Muscle of back (tissue), 11 donors: Measurements from ENCODE around the gene SRXN1. TPM values are rescaled to one million over a fixed set of nuclear protein-coding genes. Genes with fewer than 3 reads are reported as not detected.

Experiments
- DNase-seq, 3 donors: peaks; one replicate each; pipeline versions ENCODE4 v3.0.0 to v3.0.0-alpha.2; 2013
- polyA plus RNA-seq, 10 donors: library from polyadenylated mRNA; unstranded; fragments of 120-200 nt; gene quantifications; one replicate each; pipeline ENCODE4 v1.2.1, GENCODE V29; 2013; ENCODE audit not compliant: insufficient read length in 10 of 10

The SRXN1 gene
- polyA plus RNA-seq, 10 donors: 6.8 to 11.7 (median 9.5) TPM

DNA sequence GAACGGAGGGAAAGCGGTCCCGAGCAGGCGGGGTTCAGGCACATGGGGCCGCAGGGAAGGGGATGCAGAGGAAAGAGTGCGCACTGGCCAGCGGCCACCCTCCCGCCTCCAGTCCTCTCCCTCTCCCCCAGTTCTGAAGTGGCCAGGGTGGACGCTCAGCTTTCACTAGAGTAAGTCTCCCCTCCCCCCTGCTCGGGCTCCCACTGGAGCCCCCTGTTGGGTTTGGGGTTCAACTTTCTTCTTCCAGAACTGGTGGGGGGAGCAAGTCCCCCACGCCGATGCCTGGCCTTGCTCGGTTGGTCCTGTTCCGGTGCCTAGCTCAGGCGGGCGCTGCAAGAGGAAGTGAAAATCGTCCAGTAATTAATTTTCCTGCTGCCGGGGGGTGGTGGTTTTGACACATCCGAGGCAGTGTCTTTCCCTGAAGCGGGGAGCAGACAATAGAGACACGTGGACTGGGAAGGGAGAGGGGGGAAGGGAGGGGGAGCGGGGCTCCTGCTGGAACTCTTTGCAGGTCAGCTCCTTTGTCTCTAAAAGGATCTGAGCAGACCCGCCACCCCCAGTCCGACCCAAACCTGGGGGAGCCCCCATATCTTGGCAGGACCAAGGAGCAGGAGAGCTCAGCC lies 23.4 kb upstream of the SRXN1 start:
- DNase-seq: peak in 1 of 3 donors; percentile 34

DNA sequence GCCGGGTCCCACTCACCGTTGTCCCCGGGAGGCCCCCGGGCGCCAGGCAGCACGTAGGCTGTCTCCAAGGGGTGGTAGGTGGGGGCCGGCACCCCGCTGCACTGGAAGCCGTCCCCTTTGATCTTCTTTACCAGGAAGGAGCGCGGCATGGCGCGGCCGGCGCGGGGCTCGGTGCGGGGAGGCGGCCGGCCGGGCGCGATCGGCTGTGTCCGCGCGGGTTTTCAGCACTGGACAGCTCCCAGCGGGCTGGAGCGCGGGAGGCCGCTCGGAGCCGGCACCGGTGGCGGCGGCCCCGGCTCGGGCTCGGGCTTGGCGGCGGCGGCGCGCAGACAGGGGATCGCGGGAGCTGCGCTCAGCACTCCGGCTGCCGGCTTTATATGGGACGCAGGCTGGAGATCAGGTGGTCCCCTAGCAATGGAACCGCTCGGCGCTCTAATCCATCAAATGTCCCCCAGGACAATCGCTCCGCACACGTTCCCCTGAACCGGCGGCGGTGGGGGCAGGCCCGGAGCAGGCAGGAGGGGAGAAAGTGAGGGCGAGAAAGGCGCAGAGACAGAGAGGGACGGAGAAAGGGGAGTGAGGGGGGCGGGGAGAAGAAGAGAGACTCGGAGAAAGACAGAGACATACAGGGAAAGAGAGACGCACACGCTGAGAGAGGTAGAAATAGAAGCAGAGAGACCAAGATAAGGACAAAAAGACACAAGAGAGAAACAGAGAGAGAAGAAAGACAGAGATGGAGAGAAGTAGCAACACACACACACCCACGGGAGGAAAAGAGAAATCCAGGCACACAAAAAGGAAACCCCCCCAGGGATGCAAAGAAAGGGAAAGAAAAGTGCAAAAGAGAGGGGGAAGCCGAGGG lies 22.7 kb upstream of the SRXN1 start, which contains the start of gene SCRT2:
Gene SCRT2, minus strand, starts transcription at position 350 of the 862 bp plus-strand sequence. Its CDS starts 201 bp downstream, at position 149.
- DNase-seq: peak; percentile 84 to 94 (median 89)

DNA sequence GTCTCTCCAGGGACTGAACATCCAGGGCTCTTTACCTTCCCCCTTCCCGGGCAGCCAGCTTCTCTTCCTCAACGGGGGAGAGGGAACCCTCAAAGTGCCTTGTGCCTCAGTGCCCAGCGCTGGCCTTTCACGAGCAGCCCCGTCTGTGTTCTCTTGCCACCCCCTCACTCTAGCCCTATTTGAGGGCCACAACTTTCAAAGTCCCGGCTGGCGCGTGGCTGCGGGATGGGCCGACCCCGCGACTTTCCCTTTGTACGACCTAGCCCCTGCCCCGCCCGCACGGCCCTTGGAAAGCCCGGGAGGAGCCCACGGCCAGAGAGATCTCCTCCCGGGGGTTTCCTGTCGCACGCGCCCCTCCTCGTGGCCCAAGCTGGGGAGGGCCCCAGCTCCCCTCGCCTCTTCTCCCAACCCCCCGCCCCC lies 22.0 kb upstream of the SRXN1 start:
- DNase-seq: no peak

- no peak for DNase-seq
Observed at GRCh38 chr20:673603-674001, 20.6 kb upstream of the SRXN1 start.

DNA sequence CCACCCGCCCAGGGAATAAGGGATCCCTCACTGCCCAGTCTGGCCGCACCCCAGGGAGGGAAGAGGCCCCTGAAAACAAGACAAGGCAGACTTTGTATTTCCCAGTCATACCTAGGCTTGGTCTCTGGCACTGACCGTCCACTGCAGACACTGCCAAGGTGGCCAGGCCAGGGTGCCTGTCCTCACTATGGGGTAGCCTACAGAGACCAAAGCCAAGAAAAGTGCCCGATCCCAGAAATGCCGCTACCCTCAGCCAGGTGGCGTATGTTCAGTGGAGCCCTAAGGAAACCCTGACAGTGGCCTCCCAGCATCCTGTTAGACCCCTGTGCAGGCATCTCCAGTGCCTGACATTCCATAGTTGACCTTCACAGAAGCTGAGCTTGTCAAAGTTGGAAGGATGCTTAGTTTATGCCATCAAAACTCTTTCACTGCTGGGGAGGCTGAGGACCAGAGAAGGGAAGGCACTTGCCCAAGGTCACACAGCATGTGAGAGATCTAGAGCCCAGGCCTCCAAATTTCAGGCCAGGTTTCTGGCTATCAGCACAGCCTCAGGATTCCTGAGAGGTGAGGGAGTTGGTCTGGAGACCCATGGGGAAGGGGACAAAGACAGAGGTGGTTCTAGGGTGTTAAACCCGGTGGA lies 20.1 kb upstream of the SRXN1 start:
- DNase-seq: no peak

DNA sequence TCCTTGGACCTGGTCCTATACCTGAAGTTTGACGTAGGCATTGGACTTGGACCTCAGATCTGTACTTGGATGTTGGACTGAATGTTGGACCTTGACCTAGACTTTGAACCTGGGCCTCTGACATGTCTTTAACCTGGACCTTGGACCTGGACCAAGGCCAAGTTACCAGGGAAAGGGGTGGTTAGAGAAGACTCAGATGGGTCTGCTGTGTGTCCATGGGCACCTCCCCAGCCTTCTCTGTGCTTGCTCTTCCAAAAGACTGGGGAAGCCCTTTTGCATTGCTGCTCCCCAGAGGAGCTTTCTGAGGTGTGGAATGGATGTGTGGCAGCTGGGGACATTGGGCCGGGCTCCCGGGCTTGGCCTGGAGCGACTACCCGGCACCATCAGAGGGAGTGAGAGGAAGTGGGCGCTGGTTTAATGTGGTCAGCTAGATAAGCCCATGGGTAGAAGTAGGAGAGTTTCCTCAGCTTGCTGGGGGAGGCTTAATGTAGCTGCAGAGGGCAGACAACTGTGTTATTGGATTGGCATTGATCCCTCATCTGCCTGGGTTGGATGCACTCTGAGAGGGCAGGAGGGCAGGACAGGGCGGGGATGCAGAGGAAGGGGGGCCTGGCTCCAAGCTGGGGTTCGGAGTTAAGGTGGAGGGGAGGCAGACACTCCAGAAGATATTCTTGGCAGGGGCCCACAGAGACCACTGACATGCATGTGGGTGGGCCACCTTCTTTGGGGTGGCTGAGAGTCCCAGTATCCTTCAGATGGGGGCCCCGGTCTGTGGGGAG lies 18.4 kb upstream of the SRXN1 start:
- DNase-seq: no peak

- no peak for DNase-seq
Observed at GRCh38 chr20:669573-669972, 16.6 kb upstream of the SRXN1 start.

DNA sequence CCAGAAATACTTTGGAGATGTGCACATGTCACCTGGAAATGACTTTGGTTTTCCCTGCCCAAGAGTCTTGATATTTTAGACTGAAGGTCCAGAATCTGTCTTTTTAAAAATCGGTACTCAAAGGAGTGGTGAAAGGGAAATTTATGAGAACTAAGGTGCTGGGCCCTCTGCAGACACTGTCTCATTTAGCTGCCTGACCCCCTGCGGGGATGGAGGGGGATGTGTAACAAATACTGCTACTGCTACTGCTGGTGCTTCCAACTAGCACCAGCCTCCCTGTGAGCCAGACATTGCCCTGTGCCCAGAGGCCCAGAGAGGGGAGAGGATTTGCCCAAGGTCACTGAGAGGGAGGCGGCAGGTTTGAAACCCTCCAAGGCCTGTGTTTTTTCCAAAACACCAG lies 15.6 kb upstream of the SRXN1 start:
- no peak for DNase-seq

DNA sequence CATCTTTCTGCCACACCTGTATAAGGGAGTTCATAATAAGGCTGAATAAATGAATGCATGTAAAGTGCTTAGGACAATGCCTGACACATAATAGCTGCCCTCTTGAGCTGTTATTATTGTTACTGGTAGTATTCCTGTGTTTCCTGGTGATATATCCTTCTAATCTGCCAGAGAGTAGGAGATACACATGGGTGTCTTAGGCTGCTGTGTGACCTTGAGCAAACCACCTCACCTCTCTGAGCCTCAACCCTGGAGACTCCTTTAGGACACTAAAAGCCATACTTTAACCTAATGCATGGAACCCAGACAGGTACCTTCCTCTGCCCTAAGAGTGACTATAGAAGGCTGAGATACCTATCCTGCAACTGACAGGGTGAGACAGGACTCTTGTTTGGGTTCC lies 15.1 kb upstream of the SRXN1 start:
- no peak for DNase-seq

DNA sequence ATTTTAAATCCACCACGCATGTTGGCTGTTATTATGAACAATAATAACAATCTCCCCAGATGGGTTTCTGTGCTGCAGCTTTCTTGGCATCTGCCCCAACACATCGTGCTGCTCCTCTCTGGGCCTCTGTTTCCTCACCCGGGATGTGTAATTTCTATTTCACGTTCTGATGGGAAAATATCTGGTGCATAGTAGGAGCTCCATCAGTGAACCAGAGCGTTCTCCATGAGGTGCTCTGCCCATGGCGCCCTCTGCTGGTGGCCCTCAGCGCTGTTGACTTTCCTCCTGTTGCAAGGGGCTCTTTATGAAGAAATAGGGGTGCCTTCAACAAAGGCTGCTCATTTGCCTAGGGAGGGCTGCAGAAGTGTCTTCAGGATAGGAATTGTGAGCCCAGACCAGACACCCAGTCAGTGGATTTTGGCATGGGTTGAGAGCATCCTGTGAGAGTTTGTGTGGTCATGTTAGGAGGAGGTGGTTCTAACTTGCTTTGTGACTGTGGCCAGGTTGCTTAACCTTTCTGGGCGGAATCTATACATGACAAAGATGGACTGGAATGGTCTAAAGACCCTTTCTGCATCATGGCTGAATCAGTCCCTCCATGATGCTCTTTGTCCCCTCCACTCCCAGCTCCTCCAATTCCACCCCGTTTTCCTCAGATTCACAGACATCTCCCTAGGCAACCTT lies 14.5 kb upstream of the SRXN1 start:
- DNase-seq: peak in 1 of 3 donors; percentile 38

DNA sequence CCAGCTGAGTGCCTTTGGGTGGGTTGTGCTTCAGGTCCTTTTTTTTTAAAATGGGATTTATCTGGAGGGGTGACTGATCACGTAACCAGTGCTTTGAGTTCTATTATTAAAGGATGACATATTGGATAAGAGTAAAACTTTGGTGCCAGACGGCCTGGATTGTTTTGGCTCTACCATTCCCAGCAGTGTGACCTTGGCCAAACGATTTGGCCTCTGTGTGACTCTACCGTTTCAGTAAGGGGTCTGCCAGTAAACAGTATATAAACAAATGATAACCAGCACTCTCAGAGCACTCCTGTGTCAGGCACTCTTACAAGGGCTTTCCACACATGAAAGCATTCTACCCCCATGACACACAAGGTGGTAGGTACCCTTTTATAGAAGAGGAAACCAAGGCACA lies 13.9 kb upstream of the SRXN1 start:
- DNase-seq: no peak

DNA sequence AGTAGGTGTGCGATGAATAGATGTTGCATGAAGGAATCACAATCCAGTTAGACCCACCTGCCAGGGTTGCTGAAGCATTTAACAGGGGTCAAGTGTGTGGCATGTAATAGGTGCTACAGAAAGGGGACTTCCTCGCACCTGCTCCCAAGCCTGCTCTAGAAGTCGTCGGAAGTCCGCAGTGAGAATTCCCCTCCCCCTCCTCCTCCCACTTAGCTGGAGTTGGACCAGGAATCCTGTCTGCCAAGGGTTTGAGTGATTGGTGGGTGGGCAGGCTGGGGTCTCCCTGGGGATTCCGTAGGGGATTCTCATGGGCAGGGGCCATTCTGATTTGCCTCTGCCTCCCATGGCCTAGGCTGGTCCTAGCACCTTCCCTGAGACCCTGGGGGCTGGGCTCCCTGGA lies 12.3 kb upstream of the SRXN1 start:
- DNase-seq: no peak

DNA sequence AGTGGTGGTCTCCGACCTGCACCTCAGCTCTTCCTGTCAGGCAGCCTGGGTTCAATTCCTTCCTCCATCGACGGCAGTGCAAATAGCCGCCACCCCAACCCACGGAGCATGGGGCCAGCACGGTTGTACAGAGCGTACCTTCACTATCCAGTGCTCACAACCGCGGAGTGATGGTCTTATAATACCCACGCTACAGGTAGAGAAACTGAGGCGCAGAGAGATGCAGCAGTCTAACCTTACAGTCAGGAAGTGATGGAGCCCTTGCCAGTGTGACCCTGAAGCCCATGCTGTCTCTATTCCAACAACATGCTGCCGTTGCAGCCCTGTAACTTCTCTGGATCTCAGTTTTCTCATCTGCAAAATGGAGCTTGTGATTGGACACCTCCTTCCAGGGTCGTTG lies 11.6 kb upstream of the SRXN1 start:
- no peak for DNase-seq

DNA sequence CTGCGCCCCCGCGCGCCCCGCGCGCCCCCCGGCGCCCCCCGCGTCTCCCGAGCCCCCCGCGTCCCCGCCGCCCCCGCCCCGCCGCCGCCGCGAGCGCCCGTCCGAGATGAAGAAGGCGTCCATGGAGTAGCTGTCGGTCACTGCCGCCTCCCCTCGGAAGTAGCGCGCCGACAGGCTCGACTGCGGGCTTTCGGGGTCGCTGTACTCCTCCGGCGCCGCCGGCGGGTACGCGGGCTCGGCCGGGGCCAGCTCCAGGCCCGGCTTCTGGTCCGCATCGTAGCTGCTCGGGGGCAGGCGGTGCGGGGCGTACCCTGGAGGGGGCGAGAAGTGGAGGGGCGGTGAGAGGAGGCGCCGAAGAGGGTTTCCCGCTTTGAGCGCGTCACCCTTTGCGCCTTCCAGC lies 11.2 kb upstream of the SRXN1 start:
- no peak for DNase-seq

- no peak for DNase-seq
Observed at GRCh38 chr20:663315-664090, 10.5 kb upstream of the SRXN1 start.

DNA sequence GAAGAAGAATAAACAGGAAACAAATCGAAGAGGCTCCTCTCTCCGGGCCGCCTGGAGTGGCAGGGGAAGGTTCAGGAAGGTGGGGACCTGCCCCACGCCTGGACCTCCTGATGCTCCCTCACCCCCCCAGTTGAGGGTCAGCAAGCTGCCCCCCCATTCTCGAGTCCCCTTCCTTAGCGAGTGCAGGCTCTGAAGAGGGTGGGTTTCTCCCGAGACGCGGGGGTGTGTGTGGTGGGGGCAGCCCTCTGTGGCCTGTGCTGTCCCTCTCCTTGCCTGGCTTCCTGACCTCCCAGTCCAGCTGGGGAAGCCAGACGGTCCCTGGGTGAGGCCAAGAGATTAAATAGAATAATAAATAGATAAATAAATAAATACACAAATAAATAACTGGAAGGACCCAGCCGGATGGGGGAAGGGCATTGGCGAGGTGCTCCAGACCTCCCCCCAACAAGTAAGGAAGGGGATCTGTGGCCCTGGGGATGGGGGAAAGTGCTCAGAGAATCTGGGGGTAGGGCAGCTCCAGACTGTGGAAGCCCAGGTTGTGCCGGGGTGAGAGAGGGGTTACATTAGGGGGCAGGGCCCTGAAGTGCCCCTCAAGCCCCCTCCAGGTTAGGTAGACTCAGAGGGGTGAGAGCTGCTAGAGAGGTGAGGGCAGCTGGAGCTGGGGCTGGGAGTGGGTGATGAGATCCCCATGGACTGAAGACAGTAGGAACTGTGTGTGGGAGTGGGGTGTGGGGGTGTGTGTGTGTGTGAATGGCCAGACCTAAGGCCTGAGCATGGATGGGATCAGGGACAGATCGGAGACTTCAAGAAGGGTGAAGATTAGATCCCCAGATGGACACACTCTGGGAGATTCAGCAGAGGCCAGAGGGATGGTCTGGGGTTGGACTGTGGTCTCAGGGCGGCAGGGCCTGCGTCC lies 9.5 kb upstream of the SRXN1 start:
- DNase-seq: no peak

DNA sequence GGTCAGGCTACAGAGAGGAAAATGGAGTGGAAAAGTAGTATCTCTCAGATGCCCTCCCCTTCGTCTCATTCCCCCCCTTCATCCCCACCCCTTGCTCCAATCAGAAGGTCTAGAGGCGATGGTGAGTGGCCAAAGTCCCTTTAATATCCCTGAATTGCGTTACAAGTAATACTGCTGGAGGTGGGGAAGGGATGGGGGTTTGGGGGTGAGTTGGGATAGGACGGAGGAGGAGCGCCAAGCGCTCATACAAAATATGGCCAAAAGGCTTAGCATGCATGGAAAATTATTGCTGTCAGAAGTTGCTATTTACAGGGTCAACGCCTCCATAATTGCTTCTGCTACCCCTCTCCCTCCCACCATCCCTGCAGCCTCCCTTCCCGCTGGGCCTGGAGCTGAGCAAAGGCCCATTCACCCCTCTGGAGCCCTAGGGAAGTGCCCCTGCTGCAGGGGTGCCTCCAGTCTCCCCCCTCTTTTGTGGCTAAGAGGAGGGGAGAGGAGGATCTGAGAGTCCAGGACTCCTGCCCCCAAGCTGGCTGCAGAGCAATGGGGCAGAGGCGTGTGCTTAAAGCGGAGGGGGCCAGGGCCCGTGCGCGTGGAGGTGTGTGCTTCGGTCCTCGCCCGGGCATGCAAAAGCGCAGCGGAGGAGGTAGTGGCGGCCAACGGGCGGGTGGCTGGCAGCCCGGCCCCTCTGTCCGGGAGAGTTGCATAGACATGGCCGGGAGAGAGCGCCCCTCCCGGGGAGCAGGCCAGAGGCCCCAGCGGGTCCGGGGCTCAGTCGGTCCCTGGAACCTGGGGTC lies 8.7 kb upstream of the SRXN1 start:
- DNase-seq: no peak

- DNase-seq: no peak
Observed at GRCh38 chr20:658731-659291, 5.8 kb upstream of the SRXN1 start.
